ENCODE measurements around the gene EIF2S3B. TPM values are rescaled to one million over a fixed set of nuclear protein-coding genes. Genes with fewer than 3 reads are reported as not detected.
"Not testable (repeated sequence)": the region's sequence is repeated elsewhere in the genome, so short reads cannot be mapped to it uniquely, and the experiment has no call there.

The EIF2S3B gene
- total RNA-seq, 1 donor: 2.5 TPM

GRCh38 chr12:10469701-10470100 is 36.0 kb upstream of the EIF2S3B start:
- no peaks in the 10 kb centered on the region for H4K20me1 ChIP-seq (ENCODE audit: insufficient read depth, low read length)
- no peak overlapping the region for H2AFZ ChIP-seq (ENCODE audit: low read length)
- H3K4me1 ChIP-seq (ENCODE audit: insufficient read depth, low read length): no peaks in the 10 kb centered on the region
- H3K27me3 ChIP-seq (ENCODE audit: insufficient read depth, low read length): no peaks in the 10 kb centered on the region
- H3K9me3 ChIP-seq (ENCODE audit: low read depth, low read length): no peaks in the 10 kb centered on the region
- no peak for TF ChIP-seq CTCF (IDR thresholded peaks at IDR 0.05; ENCODE audit: extremely low read depth, low read depth, low read length)
- H3K36me3 ChIP-seq (ENCODE audit: insufficient read depth, low read length): no peaks in the 10 kb centered on the region
- H3K27ac ChIP-seq (ENCODE audit: low read depth, low read length): no peak overlapping the region
- no peak for DNase-seq (ENCODE audit: insufficient read length, low spot score, missing footprints)
- no peak overlapping the region for H3K4me2 ChIP-seq (ENCODE audit: insufficient read depth, low read length)
- no peaks in the 10 kb centered on the region for H3K79me2 ChIP-seq (ENCODE audit: insufficient read depth, low read length)
- H3K4me3 ChIP-seq (ENCODE audit: insufficient read depth, low read length): no peak overlapping the region

- not testable (repeated sequence) for H3K4me3 ChIP-seq (ENCODE audit: insufficient read depth, low read length); H3K36me3 ChIP-seq (ENCODE audit: insufficient read depth, low read length); H4K20me1 ChIP-seq (ENCODE audit: insufficient read depth, low read length); H2AFZ ChIP-seq (ENCODE audit: low read length); DNase-seq (ENCODE audit: insufficient read length, low spot score, missing footprints); H3K27ac ChIP-seq (ENCODE audit: low read depth, low read length); H3K27me3 ChIP-seq (ENCODE audit: insufficient read depth, low read length); H3K79me2 ChIP-seq (ENCODE audit: insufficient read depth, low read length); H3K9me3 ChIP-seq (ENCODE audit: low read depth, low read length); H3K4me1 ChIP-seq (ENCODE audit: insufficient read depth, low read length); H3K4me2 ChIP-seq (ENCODE audit: insufficient read depth, low read length)
Observed at GRCh38 chr12:10472808-10473207, 32.9 kb upstream of the EIF2S3B start.

GRCh38 chr12:10481901-10482300 is 23.8 kb upstream of the EIF2S3B start:
- H4K20me1 ChIP-seq (ENCODE audit: insufficient read depth, low read length); H3K4me1 ChIP-seq (ENCODE audit: insufficient read depth, low read length); H3K4me2 ChIP-seq (ENCODE audit: insufficient read depth, low read length); H3K4me3 ChIP-seq (ENCODE audit: insufficient read depth, low read length); H3K36me3 ChIP-seq (ENCODE audit: insufficient read depth, low read length); H3K9me3 ChIP-seq (ENCODE audit: low read depth, low read length); H3K27me3 ChIP-seq (ENCODE audit: insufficient read depth, low read length); H2AFZ ChIP-seq (ENCODE audit: low read length); DNase-seq (ENCODE audit: insufficient read length, low spot score, missing footprints); H3K79me2 ChIP-seq (ENCODE audit: insufficient read depth, low read length); H3K27ac ChIP-seq (ENCODE audit: low read depth, low read length): not testable (repeated sequence)

GRCh38 chr12:10487328-10487727 is 18.4 kb upstream of the EIF2S3B start:
- H3K4me1 ChIP-seq (ENCODE audit: insufficient read depth, low read length); DNase-seq (ENCODE audit: insufficient read length, low spot score, missing footprints); H3K27me3 ChIP-seq (ENCODE audit: insufficient read depth, low read length); H3K79me2 ChIP-seq (ENCODE audit: insufficient read depth, low read length); H3K9me3 ChIP-seq (ENCODE audit: low read depth, low read length); H3K4me2 ChIP-seq (ENCODE audit: insufficient read depth, low read length); H4K20me1 ChIP-seq (ENCODE audit: insufficient read depth, low read length); H3K36me3 ChIP-seq (ENCODE audit: insufficient read depth, low read length); H3K27ac ChIP-seq (ENCODE audit: low read depth, low read length); H2AFZ ChIP-seq (ENCODE audit: low read length); H3K4me3 ChIP-seq (ENCODE audit: insufficient read depth, low read length): not testable (repeated sequence)

- H3K36me3 ChIP-seq (ENCODE audit: insufficient read depth, low read length): no peaks in the 10 kb centered on the region
- no peaks in the 10 kb centered on the region for H3K79me2 ChIP-seq (ENCODE audit: insufficient read depth, low read length)
- H2AFZ ChIP-seq (ENCODE audit: low read length): no peak overlapping the region
- H3K9me3 ChIP-seq (ENCODE audit: low read depth, low read length): no peaks in the 10 kb centered on the region
- no peak for TF ChIP-seq CTCF (IDR thresholded peaks at IDR 0.05; ENCODE audit: extremely low read depth, low read depth, low read length)
- H3K27ac ChIP-seq (ENCODE audit: low read depth, low read length): no peak overlapping the region
- H3K27me3 ChIP-seq (ENCODE audit: insufficient read depth, low read length): peaks cover 4% of the 10 kb centered on the region
- no peak overlapping the region for H3K4me3 ChIP-seq (ENCODE audit: insufficient read depth, low read length)
- no peaks in the 10 kb centered on the region for H3K4me1 ChIP-seq (ENCODE audit: insufficient read depth, low read length)
- no peak for DNase-seq (ENCODE audit: insufficient read length, low spot score, missing footprints)
- no peak overlapping the region for H3K4me2 ChIP-seq (ENCODE audit: insufficient read depth, low read length)
- H4K20me1 ChIP-seq (ENCODE audit: insufficient read depth, low read length): no peaks in the 10 kb centered on the region
Observed at GRCh38 chr12:10491766-10492165, 13.9 kb upstream of the EIF2S3B start.
